Stimulated activated CD8-positive, alpha-beta memory T cell treated with anti-CD3 and anti-CD28 coated beads, Interleukin-15, amount 100 ng/mL, for 48 hours (primary cell): ENCODE data around the gene SUCNR1.
"Not testable (repeated sequence)": the region's sequence is repeated elsewhere in the genome, so short reads cannot be mapped to it uniquely, and the experiment has no call there.

ENCODE experiments used
- DNase-seq, 2 donors: peaks; one replicate each; pipeline ENCODE4 v3.0.0-alpha.2; 2020; ENCODE audit warnings: low read depth in 2 of 2

Gene SUCNR1

GRCh38 chr3:151900884-151901643 is 27.6 kb downstream of the SUCNR1 start:
- DNase-seq, result no peak

- DNase-seq, result no peak
These were observed 28.3 kb downstream of the SUCNR1 start for GRCh38 chr3:151901644-151902285.

- DNase-seq, result no peak
These were observed 30.1 kb downstream of the SUCNR1 start for GRCh38 chr3:151903501-151903991.

GRCh38 chr3:151905647-151906046 is 32.2 kb downstream of the SUCNR1 start:
- no peak for DNase-seq

GRCh38 chr3:151906751-151907150 is 33.3 kb downstream of the SUCNR1 start:
- DNase-seq, result no peak

GRCh38 chr3:151908399-151908798 is 35.0 kb downstream of the SUCNR1 start:
- DNase-seq, result no peak

GRCh38 chr3:151909681-151910405 is 36.4 kb downstream of the SUCNR1 start:
- DNase-seq, result no peak

GRCh38 chr3:151911462-151911861 is 38.0 kb downstream of the SUCNR1 start:
- no peak for DNase-seq

- no peak for DNase-seq
These were observed 38.6 kb downstream of the SUCNR1 start for GRCh38 chr3:151912028-151912427.

- no peak for DNase-seq
These were observed 43.3 kb downstream of the SUCNR1 start for GRCh38 chr3:151916781-151917180.

- DNase-seq, result no peak
These were observed 45.0 kb downstream of the SUCNR1 start for GRCh38 chr3:151918253-151919029.

GRCh38 chr3:151919030-151919328 is 45.5 kb downstream of the SUCNR1 start:
- no peak for DNase-seq

GRCh38 chr3:151919446-151919845 is 46.0 kb downstream of the SUCNR1 start:
- no peak for DNase-seq

- DNase-seq, result no peak
These were observed 50.5 kb downstream of the SUCNR1 start for GRCh38 chr3:151923901-151924300.

GRCh38 chr3:151924753-151925152 is 51.3 kb downstream of the SUCNR1 start:
- DNase-seq, result no peak

- DNase-seq, result no peak
These were observed 52.0 kb downstream of the SUCNR1 start for GRCh38 chr3:151925419-151925818.

GRCh38 chr3:151925876-151926275 is 52.4 kb downstream of the SUCNR1 start:
- no peak for DNase-seq

GRCh38 chr3:151926956-151927355 is 53.5 kb downstream of the SUCNR1 start:
- no peak for DNase-seq

- DNase-seq, result not testable (repeated sequence)
These were observed 54.6 kb downstream of the SUCNR1 start for GRCh38 chr3:151927915-151928525.

- no peak for DNase-seq
These were observed 57.7 kb downstream of the SUCNR1 start for GRCh38 chr3:151931171-151931570.

GRCh38 chr3:151933234-151933853 is 59.9 kb downstream of the SUCNR1 start:
- no peak for DNase-seq
